Caco-2 (cell line): ENCODE measurements around the gene FBXL20. TPM values are rescaled to one million over a fixed set of nuclear protein-coding genes. Genes with fewer than 3 reads are reported as not detected.

Source experiments
- BruUV-seq: library from RNA; stranded (reverse); fragments of 400-500 nt; replicated peaks from 2 replicates; lab custom pipeline; 2021; lab: Mats Ljungman, UMichigan
- CTCF ChIA-PET: fragments of 300-600 bp; sonication (Branson Sonifier 250); formaldehyde crosslinking; loops from one replicate; lab custom pipeline; 2022; ENCODE audit warnings: antibody characterized with exemption; lab: Charles Lee
- POLR2A ChIA-PET: fragments of 300-600 bp; sonication (Branson Sonifier 250); formaldehyde crosslinking; loops from one replicate; lab custom pipeline; 2022; ENCODE audit warnings: antibody characterized with exemption; lab: Charles Lee
- DNase-seq, 2 experiments: peaks; one replicate each; pipeline versions ENCODE4 v3.0.0 to v3.0.0-alpha.2; 2020 to 2022
- H3K27me3 ChIP-seq: replicated peaks from 2 replicates; pipeline ENCODE4 v1.6.0; 2011; ENCODE audit warnings: low read length; ENCODE audit not compliant: control insufficient read depth, insufficient read depth
- H3K36me3 ChIP-seq: 2 replicates; pipeline ENCODE4 v1.5.1; 2011; ENCODE audit warnings: low read length; ENCODE audit not compliant: control insufficient read depth, insufficient read depth
- H3K4me1 ChIP-seq: fragments of 250-450 bp; sonication (Bioruptor Pico); 2 replicates; pipeline ENCODE4 v1.5.1; 2020; ENCODE audit warnings: mild to moderate bottlenecking
- H3K4me3 ChIP-seq: 2 replicates; pipeline ENCODE4 v1.5.1; 2011; ENCODE audit warnings: low read depth, mild to moderate bottlenecking, control low read depth, low read length
- H3K9me3 ChIP-seq: fragments of 250-450 bp; sonication (Bioruptor Pico); 2 replicates; pipeline ENCODE4 v1.5.1; 2020; ENCODE audit warnings: mild to moderate bottlenecking, moderate library complexity
- H3K27ac Mint-ChIP-seq: one replicate; pipeline ENCODE4 v1.8.0; 2022; ENCODE audit warnings: mixed read lengths; ENCODE audit not compliant: unreplicated experiment
- H3K27me3 Mint-ChIP-seq: one replicate; pipeline ENCODE4 v1.8.0; 2022; ENCODE audit warnings: mixed read lengths; ENCODE audit not compliant: insufficient read depth, unreplicated experiment
- H3K36me3 Mint-ChIP-seq: one replicate; pipeline ENCODE4 v1.8.0; 2022; ENCODE audit warnings: mild to moderate bottlenecking, mixed read lengths; ENCODE audit not compliant: insufficient read depth, unreplicated experiment
- H3K4me1 Mint-ChIP-seq: one replicate; pipeline ENCODE4 v1.8.0; 2022; ENCODE audit warnings: low read depth, mixed read lengths; ENCODE audit not compliant: unreplicated experiment
- H3K4me3 Mint-ChIP-seq: one replicate; pipeline ENCODE4 v1.8.0; 2022; ENCODE audit warnings: mild to moderate bottlenecking, moderate library complexity, mixed read lengths; ENCODE audit not compliant: unreplicated experiment
- H3K9me3 Mint-ChIP-seq: one replicate; pipeline ENCODE4 v1.8.0; 2022; ENCODE audit warnings: mixed read lengths; ENCODE audit not compliant: unreplicated experiment
- CTCF ChIP-seq, 2 experiments: fragments of 200-600 bp in 1 of 2; IDR thresholded peaks; 1 replicate in 1 of 2; 2 replicates in 1 of 2; pipeline versions ENCODE4 v1.5.1 to v1.8.0; 2011 to 2022; ENCODE audit warnings: antibody characterized with exemption in 1 of 2, control low read depth in 1 of 2, inconsistent platforms in 1 of 2, low read depth in 1 of 2, low read length in 1 of 2, mild to moderate bottlenecking in 1 of 2, moderate library complexity in 1 of 2; ENCODE audit not compliant: insufficient read depth in 1 of 2, severe bottlenecking in 1 of 2, unreplicated experiment in 1 of 2
- intact Hi-C: fragments of 100-400 bp; cut with micrococcal nuclease; formaldehyde crosslinking; loops from one replicate; pipeline ENCODE4 v1.10.0; 2022; ENCODE audit not compliant: unreplicated experiment
- total RNA-seq: library from RNA; stranded (reverse); gene quantifications from 2 replicates; pipeline ENCODE4 v1.2.3, GENCODE V29; 2022

The FBXL20 gene
- total RNA-seq, 1 experiment from 2014 or later, result 12.6 TPM

DNA sequence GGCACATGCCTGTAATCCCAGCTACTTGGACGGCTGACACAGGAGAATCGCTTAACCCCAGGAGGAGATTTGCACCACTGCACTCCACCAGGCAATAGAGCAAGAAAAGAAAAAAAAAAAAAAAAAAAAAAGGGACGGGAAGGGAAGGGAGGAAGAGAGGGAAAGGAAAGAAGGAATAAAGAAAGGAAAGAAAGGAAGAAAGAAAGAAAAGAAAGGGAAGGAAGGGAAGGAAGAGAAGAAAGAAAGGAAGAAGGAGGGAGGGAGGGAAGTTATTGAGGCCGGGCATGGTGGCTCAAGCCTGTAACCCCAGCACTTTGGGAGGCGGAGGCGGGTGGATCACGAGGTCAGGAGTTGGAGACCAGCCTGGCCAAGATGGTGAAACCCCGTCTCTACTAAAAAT lies 125.3 kb downstream of the FBXL20 start:
- H3K9me3 ChIP-seq, result no peaks in the 10 kb centered on the region
- H3K9me3 Mint-ChIP-seq, result no peaks in the 10 kb centered on the region
- DNase-seq, result no peak
- no peak overlapping the region for H3K4me3 Mint-ChIP-seq
- no peaks in the 10 kb centered on the region for H3K27me3 Mint-ChIP-seq
- intact Hi-C loops, result loop anchor here (10.0 kb wide), 1 partner anchor 59 kb away; no protein-coding TSS in a partner anchor
- H3K4me3 ChIP-seq, result no peak overlapping the region
- BruUV-seq, result no TSS peak
- ChIA-PET POLR2A (no interaction called here), CTCF (interaction anchor here (0.6 kb wide), 1 partner anchor 11 kb away, joined by 4 read pairs; no protein-coding TSS in a partner anchor)
- no peaks in the 10 kb centered on the region for H3K27me3 ChIP-seq
- H3K4me1 ChIP-seq, result peaks cover 8% of the 10 kb centered on the region
- peaks cover 5% of the 10 kb centered on the region for H3K36me3 Mint-ChIP-seq
- H3K4me1 Mint-ChIP-seq, result no peaks in the 10 kb centered on the region
- no peak for TF ChIP-seq CTCF (IDR thresholded peaks at IDR 0.05; ENCODE audit: insufficient read depth in 1 of 2, low read depth in 1 of 2, low read length in 1 of 2, severe bottlenecking in 1 of 2, unreplicated experiment in 1 of 2)
- H3K27ac Mint-ChIP-seq, result no peak overlapping the region
- no peaks in the 10 kb centered on the region for H3K36me3 ChIP-seq

DNA sequence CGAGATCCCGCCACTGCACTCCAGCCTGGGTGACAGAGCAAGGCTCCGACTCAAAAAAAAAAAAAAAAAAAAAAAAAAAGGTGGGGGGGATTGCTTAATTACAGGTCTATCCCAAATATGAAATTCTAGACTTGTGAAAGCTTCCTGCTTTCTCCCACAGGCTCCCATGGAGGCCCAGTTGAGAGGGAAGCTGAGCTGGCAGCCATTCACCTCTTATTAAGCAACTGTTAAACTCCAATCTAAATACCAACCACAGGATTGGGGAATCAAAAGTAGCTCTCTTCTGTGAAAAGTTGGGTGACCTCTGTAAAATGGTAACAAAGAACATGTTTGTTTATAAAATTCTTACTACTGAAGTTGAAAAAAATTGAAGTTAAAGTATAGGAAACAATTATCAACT lies 129.9 kb downstream of the FBXL20 start:
- Mint-ChIP-seq H3K4me1 (peaks cover 6% of the 10 kb centered on the region), H3K27ac (no peak overlapping the region), H3K4me3 (no peak overlapping the region), H3K36me3 (peaks cover 5% of the 10 kb centered on the region), H3K27me3 (no peaks in the 10 kb centered on the region), H3K9me3 (no peaks in the 10 kb centered on the region)
- intact Hi-C loops, result loop anchor here (10.0 kb wide), 1 partner anchor 63 kb away; no protein-coding TSS in a partner anchor
- no peak for TF ChIP-seq CTCF (IDR thresholded peaks at IDR 0.05; ENCODE audit: insufficient read depth in 1 of 2, low read depth in 1 of 2, low read length in 1 of 2, severe bottlenecking in 1 of 2, unreplicated experiment in 1 of 2)
- ChIA-PET POLR2A (no interaction called here), CTCF (interaction anchor here (0.7 to 1.0 kb wide), 4 partner anchors 81 to 298 kb away, joined by 3 to 8 read pairs (median 4); no protein-coding TSS in a partner anchor)
- Histone ChIP-seq H3K9me3 (no peaks in the 10 kb centered on the region), H3K27me3 (no peaks in the 10 kb centered on the region), H3K4me3 (no peak overlapping the region), H3K36me3 (no peaks in the 10 kb centered on the region; the same call in 1 of the 2 replicates), H3K4me1 (no peaks in the 10 kb centered on the region)
- DNase-seq, result no peak
- BruUV-seq, result no TSS peak

DNA sequence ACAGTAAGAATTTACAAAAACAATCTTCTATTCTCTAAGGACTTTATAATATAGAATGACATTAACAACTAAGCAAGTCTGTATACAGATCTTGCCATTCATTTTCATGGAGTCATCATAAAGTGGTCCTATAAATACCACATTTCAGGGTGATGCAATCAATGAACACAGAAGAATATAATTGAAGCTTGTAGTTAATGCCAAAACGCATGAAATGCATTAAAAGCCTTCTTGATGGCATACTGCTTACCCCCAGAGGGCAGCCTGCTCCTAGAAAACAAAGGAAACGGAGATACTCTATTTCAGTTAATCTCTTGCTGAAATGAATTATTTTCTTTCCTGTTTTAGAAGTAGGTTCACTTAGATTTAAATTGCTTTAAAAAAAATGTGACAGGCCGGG lies 130.5 kb downstream of the FBXL20 start:
- H3K36me3 Mint-ChIP-seq, result peaks cover 6% of the 10 kb centered on the region
- peaks cover 6% of the 10 kb centered on the region for H3K4me1 Mint-ChIP-seq
- no peaks in the 10 kb centered on the region; the same call in 1 of the 2 replicates for H3K36me3 ChIP-seq
- H3K9me3 ChIP-seq, result no peaks in the 10 kb centered on the region
- no peak overlapping the region for H3K4me3 Mint-ChIP-seq
- H3K9me3 Mint-ChIP-seq, result no peaks in the 10 kb centered on the region
- no peak overlapping the region for H3K4me3 ChIP-seq
- ChIA-PET POLR2A (no interaction called here), CTCF (interaction anchor here (0.6 to 1.0 kb wide), 5 partner anchors 14 to 277 kb away, joined by 3 to 5 read pairs (median 4); partner anchors contain the start of genes CDK12 and FBXL20)
- H3K4me1 ChIP-seq, result no peaks in the 10 kb centered on the region
- peak in 1 of 2 experiments; percentile 33 for TF ChIP-seq CTCF (IDR thresholded peaks at IDR 0.05; ENCODE audit: insufficient read depth in 1 of 2, low read depth in 1 of 2, low read length in 1 of 2, severe bottlenecking in 1 of 2, unreplicated experiment in 1 of 2)
- no peaks in the 10 kb centered on the region for H3K27me3 Mint-ChIP-seq
- H3K27ac Mint-ChIP-seq, result no peak overlapping the region
- BruUV-seq, result no TSS peak
- no peaks in the 10 kb centered on the region for H3K27me3 ChIP-seq
- intact Hi-C loops, result loop anchor here (10.0 kb wide), 1 partner anchor 64 kb away; no protein-coding TSS in a partner anchor
- DNase-seq, result peak in 1 of 2 experiments; percentile 35
